GM18951 (cell line): ENCODE data around the gene ARHGEF6.

Experiments used
- POLR2A ChIP-seq: IDR thresholded peaks from 4 replicates; pipeline ENCODE4 v1.6.1; 2011; ENCODE audit warnings: mild to moderate bottlenecking; ENCODE audit not compliant: insufficient read length, insufficient read depth; ENCODE audit errors: extremely low read depth
- in situ Hi-C: fragments of 300-500 bp; cut with MboI; formaldehyde crosslinking; loops from one replicate; pipeline ENCODE4 v1.12.0; 2022; ENCODE audit warnings: low sequenced_read_pairs, mixed read lengths, inconsistent platforms; ENCODE audit not compliant: unreplicated experiment

Gene ARHGEF6

GRCh38 chrX:136656361-136656964 lies 124.3 kb downstream of the ARHGEF6 start:
- in situ Hi-C loops, result no loop called here
- no peak for TF ChIP-seq POLR2A

DNA sequence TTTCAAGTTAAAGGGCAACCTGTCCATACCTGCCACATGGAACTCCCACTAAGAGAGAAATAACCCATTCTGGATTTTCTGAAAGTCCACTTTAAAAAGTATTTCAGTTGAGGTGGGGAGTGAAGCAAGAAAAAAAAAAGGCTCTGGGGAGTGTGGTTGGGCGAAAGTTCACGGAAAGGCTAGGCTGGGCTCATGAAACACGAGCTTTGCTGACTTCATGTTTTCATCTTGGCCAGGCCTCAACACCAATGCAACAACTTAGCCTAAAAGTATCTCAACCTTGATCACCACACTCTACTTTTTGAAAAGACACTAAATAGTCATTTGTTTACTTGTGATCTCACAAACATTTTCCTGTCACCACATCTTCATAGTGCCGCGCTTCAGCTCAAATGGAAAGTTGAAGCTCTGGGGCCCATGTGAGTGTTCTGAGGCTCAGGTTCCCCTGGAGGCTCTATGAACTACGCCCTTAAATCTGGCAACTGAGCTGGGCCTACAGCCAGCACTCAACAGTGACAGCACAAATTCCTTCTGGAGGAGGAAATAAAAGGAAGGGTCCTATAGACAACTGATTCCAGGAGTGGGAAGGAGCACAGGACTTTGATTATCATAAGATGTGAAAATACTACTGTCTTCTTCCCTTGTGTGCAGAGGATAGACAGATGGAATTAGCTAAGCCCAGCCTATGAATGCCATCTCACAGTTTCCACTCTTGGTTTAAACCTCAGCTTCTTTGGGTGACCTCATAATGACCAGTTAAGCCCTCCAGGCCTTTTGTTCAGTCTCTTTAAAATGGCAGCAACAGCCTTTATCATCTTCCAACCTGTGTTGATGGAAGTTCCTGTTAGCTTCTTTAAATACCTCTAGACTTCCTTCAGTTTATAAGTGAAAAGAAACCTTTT lies 127.7 kb downstream of the ARHGEF6 start:
- TF ChIP-seq POLR2A, result no peak
- in situ Hi-C loops, result no loop called here

GRCh38 chrX:136650811-136651210 lies 129.9 kb downstream of the ARHGEF6 start:
- no peak for TF ChIP-seq POLR2A
- in situ Hi-C loops, result no loop called here

- in situ Hi-C loops, result no loop called here
- TF ChIP-seq POLR2A, result no peak
These were observed 132.9 kb downstream of the ARHGEF6 start, which contains the start of gene CD40LG for GRCh38 chrX:136647677-136648360. TSS of gene CD40LG (plus strand) at chrX:136648158. CDS start at chrX:136648249, 91 bp downstream.

GRCh38 chrX:136646602-136647239 lies 134.0 kb downstream of the ARHGEF6 start:
- in situ Hi-C loops, result no loop called here
- TF ChIP-seq POLR2A, result no peak

DNA sequence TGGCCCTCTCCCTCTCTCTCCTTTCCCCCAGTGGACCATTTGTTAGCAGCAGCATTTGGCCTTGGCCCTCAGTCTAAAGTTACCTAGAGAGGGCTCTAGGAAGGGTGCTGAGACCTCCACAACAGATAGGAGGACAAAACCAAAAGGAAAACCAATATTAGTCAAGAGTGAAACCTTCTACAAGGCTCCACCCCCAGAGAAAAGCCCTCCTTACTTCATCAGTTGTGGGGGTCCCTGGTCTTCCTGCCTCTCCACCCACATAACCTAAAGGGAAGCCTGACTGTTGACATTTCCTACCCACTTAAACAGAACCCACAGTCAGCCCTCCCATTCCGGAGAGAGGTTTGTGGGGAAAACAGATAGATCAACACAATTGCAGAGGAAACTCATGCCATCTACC lies 137.5 kb downstream of the ARHGEF6 start:
- no peak for TF ChIP-seq POLR2A
- in situ Hi-C loops, result no loop called here

GRCh38 chrX:136639506-136640176 lies 141.1 kb downstream of the ARHGEF6 start:
- no peak for TF ChIP-seq POLR2A
- in situ Hi-C loops, result no loop called here

DNA sequence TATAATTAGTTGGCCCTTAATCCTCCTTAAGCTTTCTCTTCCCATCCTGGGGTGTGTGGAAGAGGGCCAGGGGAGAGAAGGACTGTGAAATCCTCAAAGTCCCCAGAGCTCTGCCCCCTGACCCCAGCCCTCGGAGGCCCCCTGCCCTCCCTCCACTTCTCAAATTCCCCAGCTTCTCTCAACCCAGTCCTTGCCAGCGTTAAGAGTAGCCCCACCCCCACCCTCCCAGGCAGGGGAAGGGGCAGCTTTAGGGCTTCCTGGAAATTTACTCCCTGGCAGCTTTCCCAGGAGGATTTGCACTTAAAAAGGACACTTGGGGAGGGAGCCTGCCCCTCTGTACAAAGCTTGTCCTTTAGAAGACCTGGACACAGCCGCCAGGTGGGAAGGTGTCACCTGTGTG lies 144.6 kb downstream of the ARHGEF6 start:
- in situ Hi-C loops, result no loop called here
- no peak for TF ChIP-seq POLR2A

DNA sequence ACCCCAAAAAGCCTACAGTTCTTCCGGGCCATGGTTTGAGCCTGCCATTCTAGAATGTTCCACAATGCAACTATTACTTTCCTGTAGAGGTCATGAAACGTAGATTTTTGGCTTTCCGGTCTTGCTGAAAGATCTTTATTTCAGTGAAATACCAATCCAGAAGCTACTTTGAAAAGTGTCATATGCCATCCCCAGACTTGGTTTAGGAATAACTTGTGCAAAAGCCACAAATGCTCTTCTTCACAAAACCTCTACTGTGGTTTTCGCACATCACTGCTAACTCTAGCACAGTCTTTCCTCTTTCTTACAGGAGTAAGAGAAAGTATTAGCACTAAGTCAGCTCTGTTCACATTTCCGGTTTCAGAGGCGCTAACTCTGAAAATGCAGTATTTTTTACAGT lies 145.5 kb downstream of the ARHGEF6 start:
- TF ChIP-seq POLR2A, result no peak
- in situ Hi-C loops, result no loop called here

DNA sequence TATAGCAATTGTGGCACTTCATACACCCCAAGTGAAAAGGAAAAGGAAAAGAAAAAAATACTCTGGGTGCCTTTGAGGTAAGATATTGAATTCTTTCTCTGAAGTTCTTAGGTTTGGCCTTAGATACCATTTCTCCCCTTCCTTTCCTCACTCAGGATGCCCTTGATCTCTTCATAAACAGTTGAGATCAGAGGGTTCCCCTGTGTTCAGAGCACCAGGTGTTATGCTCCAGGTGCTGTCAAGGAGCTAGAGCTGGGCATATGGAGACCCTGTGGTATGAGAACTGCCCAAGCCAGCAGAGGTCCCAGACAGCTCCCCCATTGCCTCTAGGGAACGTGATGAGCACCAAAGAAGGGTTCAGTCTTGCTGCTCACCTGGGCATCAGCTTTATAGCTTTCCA lies 149.9 kb downstream of the ARHGEF6 start:
- in situ Hi-C loops, result no loop called here
- TF ChIP-seq POLR2A, result no peak

GRCh38 chrX:136629084-136629750 lies 151.5 kb downstream of the ARHGEF6 start:
- no peak for TF ChIP-seq POLR2A
- in situ Hi-C loops, result no loop called here

DNA sequence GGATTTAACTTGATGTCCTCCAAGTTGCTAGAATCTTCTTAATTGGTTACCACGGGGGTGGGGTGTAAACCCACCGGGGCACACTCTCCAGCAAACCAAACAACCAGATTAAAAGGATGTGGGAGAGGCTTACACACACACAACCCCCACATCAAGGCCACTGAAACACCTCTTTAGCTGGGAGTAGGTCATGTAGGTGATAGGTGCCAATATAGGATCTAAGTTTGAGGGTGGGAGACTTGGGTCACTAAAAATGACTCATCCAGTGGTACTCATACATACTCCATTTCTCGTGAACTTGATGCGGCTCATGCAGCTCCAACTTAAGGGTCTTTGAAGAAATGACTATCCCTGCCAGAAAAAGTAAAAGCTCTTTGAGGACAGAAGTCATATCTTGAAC lies 153.3 kb downstream of the ARHGEF6 start:
- in situ Hi-C loops, result no loop called here
- no peak for TF ChIP-seq POLR2A
